GM19463 (cell line): ENCODE measurements around the gene SMG9.

Source experiments
- ATAC-seq: cut with Tn5 transposase; IDR thresholded peaks from one replicate; pipeline ENCODE4 v1.9.1; 2021; ENCODE audit warnings: mild to moderate bottlenecking, moderate library complexity; ENCODE audit not compliant: unreplicated experiment

SMG9 gene

GRCh38 chr19:43754503-43755255, at the start of gene SMG9:
TSS of gene SMG9 (minus strand) at chr19:43754962. CDS start at chr19:43750741, 4,221 bp downstream.
- ATAC-seq: peak; percentile 66

- ATAC-seq: no peak
Observed at GRCh38 chr19:43804432-43804831, 49.7 kb upstream of the SMG9 start.

- no peak for ATAC-seq
Observed at GRCh38 chr19:43802216-43802951, 47.6 kb upstream of the SMG9 start, which contains the start of gene LYPD5. TSS of gene LYPD5 (minus strand) at chr19:43802447. CDS start at chr19:43802380, 67 bp downstream.

GRCh38 chr19:43799502-43800142, 44.9 kb upstream of the SMG9 start:
- ATAC-seq: no peak

- ATAC-seq: no peak
Observed at GRCh38 chr19:43798546-43799409, 44.0 kb upstream of the SMG9 start.

- no peak for ATAC-seq
Observed at GRCh38 chr19:43798026-43798545, 43.3 kb upstream of the SMG9 start.

- ATAC-seq: no peak
Observed at GRCh38 chr19:43797556-43797955, 42.8 kb upstream of the SMG9 start.

GRCh38 chr19:43797118-43797517, 42.4 kb upstream of the SMG9 start:
- ATAC-seq: no peak

GRCh38 chr19:43790587-43790986, 35.8 kb upstream of the SMG9 start:
- ATAC-seq: peak; percentile 56

GRCh38 chr19:43789029-43789428, 34.3 kb upstream of the SMG9 start:
- no peak for ATAC-seq

GRCh38 chr19:43786665-43787064, 31.9 kb upstream of the SMG9 start:
- ATAC-seq: no peak

GRCh38 chr19:43784981-43785808, 30.4 kb upstream of the SMG9 start:
- ATAC-seq: no peak

- ATAC-seq: no peak
Observed at GRCh38 chr19:43784241-43784980, 29.6 kb upstream of the SMG9 start.

- ATAC-seq: no peak
Observed at GRCh38 chr19:43783636-43784035, 28.9 kb upstream of the SMG9 start.

GRCh38 chr19:43782689-43783231, 28.0 kb upstream of the SMG9 start:
- no peak for ATAC-seq

GRCh38 chr19:43782311-43782660, 27.5 kb upstream of the SMG9 start:
- ATAC-seq: no peak

- ATAC-seq: no peak
Observed at GRCh38 chr19:43781630-43782310, 27.0 kb upstream of the SMG9 start.
